Activated CD4-positive, alpha-beta T cell treated with anti-CD3 and anti-CD28 coated beads for 1 hour (primary cell): ENCODE results near the gene RPS6KA5.

Source experiments
- DNase-seq: peaks from one replicate; pipeline ENCODE4 v3.0.0-alpha.2; 2020

The RPS6KA5 gene

GRCh38 chr14:90820958-90821357 lies 239.5 kb downstream of the RPS6KA5 start:
- DNase-seq = peak; percentile 60

- DNase-seq = no peak
Observed at GRCh38 chr14:90819734-90820393, 240.6 kb downstream of the RPS6KA5 start.

- DNase-seq = no peak
Observed at GRCh38 chr14:90818715-90819114, 241.7 kb downstream of the RPS6KA5 start.

- DNase-seq = no peak
Observed at GRCh38 chr14:90816681-90817436, 243.6 kb downstream of the RPS6KA5 start.

- no peak for DNase-seq
Observed at GRCh38 chr14:90815822-90816662, 244.4 kb downstream of the RPS6KA5 start, which contains the start of gene TTC7B. TTC7B (minus strand) TSS chr14:90816430; CDS start chr14:90816295, 135 bp downstream.

- DNase-seq = no peak
Observed at GRCh38 chr14:90815572-90815821, 244.9 kb downstream of the RPS6KA5 start.

- DNase-seq = no peak
Observed at GRCh38 chr14:90814806-90815571, 245.5 kb downstream of the RPS6KA5 start.

GRCh38 chr14:90813442-90813841 lies 247.0 kb downstream of the RPS6KA5 start:
- no peak for DNase-seq

- no peak for DNase-seq
Observed at GRCh38 chr14:90812109-90812508, 248.3 kb downstream of the RPS6KA5 start.

GRCh38 chr14:90811641-90812040 lies 248.8 kb downstream of the RPS6KA5 start:
- no peak for DNase-seq

- no peak for DNase-seq
Observed at GRCh38 chr14:90810806-90811205, 249.6 kb downstream of the RPS6KA5 start.

- no peak for DNase-seq
Observed at GRCh38 chr14:90809530-90810312, 250.7 kb downstream of the RPS6KA5 start.

GRCh38 chr14:90808759-90809529 lies 251.5 kb downstream of the RPS6KA5 start:
- DNase-seq = no peak

- DNase-seq = no peak
Observed at GRCh38 chr14:90807060-90807459, 253.4 kb downstream of the RPS6KA5 start.

GRCh38 chr14:90805662-90806540 lies 254.5 kb downstream of the RPS6KA5 start:
- no peak for DNase-seq

GRCh38 chr14:90805084-90805391 lies 255.4 kb downstream of the RPS6KA5 start:
- DNase-seq = no peak

- DNase-seq = no peak
Observed at GRCh38 chr14:90804292-90805083, 256.0 kb downstream of the RPS6KA5 start.

- no peak for DNase-seq
Observed at GRCh38 chr14:90803249-90803648, 257.2 kb downstream of the RPS6KA5 start.

- DNase-seq = no peak
Observed at GRCh38 chr14:90799420-90799819, 261.0 kb downstream of the RPS6KA5 start.

- DNase-seq = no peak
Observed at GRCh38 chr14:90797919-90798318, 262.5 kb downstream of the RPS6KA5 start.
